HepG2 (cell line): ENCODE data around the gene ATP5F1E. TPM values are rescaled to one million over a fixed set of nuclear protein-coding genes. Genes with fewer than 3 reads are reported as not detected.

Experiments
- CREM ChIP-seq, 2 experiments: sonication (generic) in 1 of 2; formaldehyde crosslinking in 1 of 2; IDR thresholded peaks; 2 replicates each; pipeline versions ENCODE4 v1.4.0 to v1.6.1; 2016 to 2020; ENCODE audit warnings: antibody characterized with exemption in 1 of 2, mild to moderate bottlenecking in 1 of 2, missing genetic modification reagents in 1 of 2
- JARID2 ChIP-seq: sonication (generic); formaldehyde crosslinking; IDR thresholded peaks from 2 replicates; pipeline ENCODE4 v1.8.1; 2023; ENCODE audit warnings: missing genetic modification reagents, inconsistent platforms; ENCODE audit not compliant: insufficient replicate concordance
- MIXL1 ChIP-seq: IDR thresholded peaks from 2 replicates; pipeline ENCODE4 v1.6.1; 2016
- PAX8 ChIP-seq: sonication (generic); formaldehyde crosslinking; IDR thresholded peaks from 2 replicates; pipeline ENCODE4 v1.8.0; 2022; ENCODE audit warnings: mild to moderate bottlenecking, missing genetic modification reagents, borderline replicate concordance
- SIX1 ChIP-seq: sonication (generic); formaldehyde crosslinking; IDR thresholded peaks from 2 replicates; pipeline ENCODE4 v1.4.0; 2020; ENCODE audit warnings: missing genetic modification reagents, borderline replicate concordance
- TGIF2 ChIP-seq: IDR thresholded peaks from 2 replicates; pipeline ENCODE4 v1.6.1; 2016; ENCODE audit warnings: control low read depth, missing compliant biosample characterization
- UBTF ChIP-seq: sonication (generic); formaldehyde crosslinking; IDR thresholded peaks from 2 replicates; pipeline ENCODE4 v1.4.0; 2020; ENCODE audit warnings: mild to moderate bottlenecking, missing genetic modification reagents
- ZNF574 ChIP-seq: sonication (generic); formaldehyde crosslinking; IDR thresholded peaks from 2 replicates; pipeline ENCODE4 v1.4.0; 2020; ENCODE audit warnings: missing genetic modification reagents
- ZNF784 ChIP-seq: sonication (generic); formaldehyde crosslinking; IDR thresholded peaks from 2 replicates; pipeline ENCODE4 v1.5.1; 2020; ENCODE audit warnings: missing genetic modification reagents, mild to moderate bottlenecking, borderline replicate concordance
- polyA plus RNA-seq, 8 experiments: library from polyadenylated mRNA; depleted of rRNA in 3 of 8; stranded (reverse) in 7 of 8; unstranded in 1 of 8; fragments of >200 nt; fragmentation: Illumina TruSeq in 4 of 8; extraction: Trizol in 4 of 8; gene quantifications; 2 replicates each; pipeline versions ENCODE4 v1.2.1 to v1.2.3, GENCODE V29; 2011 to 2016; ENCODE audit warnings: low read depth in 4 of 8, missing spikeins in 1 of 8, mixed read lengths in 1 of 8; ENCODE audit not compliant: insufficient read depth in 1 of 8
- total RNA-seq, 5 experiments: library from RNA; depleted of rRNA; stranded (reverse); fragments of >200 nt; fragmentation: Illumina TruSeq; extraction: Trizol; gene quantifications; 2 replicates each; pipeline ENCODE4 v1.2.3, GENCODE V29; 2016; ENCODE audit warnings: low read depth in 1 of 5
- TF ChIP-seq, protein P1 (sequence below): sonication (generic); formaldehyde crosslinking; conservative IDR thresholded peaks from 2 replicates; pipeline ENCODE4 v1.4.0; 2020; ENCODE audit warnings: mild to moderate bottlenecking, missing genetic modification reagents, moderate library complexity
- TF ChIP-seq, protein P2 (sequence below): sonication (generic); formaldehyde crosslinking; IDR thresholded peaks from 2 replicates; pipeline ENCODE4 v1.4.0; 2020; ENCODE audit warnings: missing genetic modification reagents, borderline replicate concordance

The ATP5F1E gene
- total and polyA plus RNA-seq, 2 of the 13 experiments (the other 11 are each of a cell fraction or from before 2014, with no cell fraction given): 121 to 134 TPM

DNA sequence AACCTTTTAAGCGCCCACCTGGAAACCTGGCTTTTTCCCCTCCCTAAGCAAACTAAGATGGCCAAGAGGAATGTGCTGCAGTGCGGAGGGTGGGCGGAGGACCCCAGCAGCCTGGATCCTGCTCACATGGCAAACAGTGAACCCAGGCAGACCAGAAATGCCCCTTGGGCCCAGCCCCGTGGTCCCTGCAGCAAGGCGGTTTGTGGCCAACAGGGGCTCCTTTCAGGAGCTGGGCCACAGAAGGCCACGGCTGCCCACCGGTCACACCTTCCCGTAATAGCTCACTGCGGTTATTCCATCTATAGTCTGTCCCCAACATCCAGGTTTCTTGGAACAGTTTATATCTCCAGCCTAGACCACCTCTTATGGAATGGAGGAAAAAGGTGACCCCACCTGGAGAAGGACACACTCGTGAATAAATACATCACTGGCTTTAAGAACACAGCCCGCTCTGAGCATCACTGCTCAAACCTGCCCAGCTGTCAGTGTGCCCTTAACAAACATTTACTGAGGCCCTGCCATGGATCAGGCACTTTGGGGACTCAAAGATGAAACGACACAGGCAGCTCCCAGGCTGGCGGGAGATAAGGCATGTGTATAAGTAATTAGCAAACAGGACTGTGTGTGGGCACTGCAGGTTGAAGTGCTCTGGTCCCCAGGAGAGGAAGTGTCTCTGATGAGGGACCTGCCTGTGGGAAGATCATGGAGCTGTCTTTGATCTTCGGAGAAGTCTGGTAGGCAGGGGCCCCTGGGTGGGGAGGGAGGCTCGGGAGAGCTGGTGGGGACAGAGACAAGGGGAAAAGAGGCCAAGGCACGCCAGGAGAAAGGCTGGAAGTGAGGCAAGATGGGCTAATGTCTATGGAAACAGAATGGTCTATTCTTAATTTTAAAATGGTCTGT is 16.1 kb downstream of the ATP5F1E start (continued):
- TF ChIP-seq TGIF2 (peak; percentile 92), CREM (IDR thresholded peaks at IDR 0.05) (peak; percentile 94), CREM (CRISPR knock-in tag; IDR thresholded peaks at IDR 0.05) (no peak), ZNF784 (no peak), MIXL1 (CRISPR knock-in tag) (peak; percentile 99), UBTF (no peak), PAX8 (no peak), ZNF574 (CRISPR knock-in tag) (peak; percentile 74), JARID2 (CRISPR knock-in tag) (no peak), SIX1 (CRISPR knock-in tag) (peak; percentile 76; the same call in 1 of the 2 replicates)
- TF ChIP-seq, protein P1, sequence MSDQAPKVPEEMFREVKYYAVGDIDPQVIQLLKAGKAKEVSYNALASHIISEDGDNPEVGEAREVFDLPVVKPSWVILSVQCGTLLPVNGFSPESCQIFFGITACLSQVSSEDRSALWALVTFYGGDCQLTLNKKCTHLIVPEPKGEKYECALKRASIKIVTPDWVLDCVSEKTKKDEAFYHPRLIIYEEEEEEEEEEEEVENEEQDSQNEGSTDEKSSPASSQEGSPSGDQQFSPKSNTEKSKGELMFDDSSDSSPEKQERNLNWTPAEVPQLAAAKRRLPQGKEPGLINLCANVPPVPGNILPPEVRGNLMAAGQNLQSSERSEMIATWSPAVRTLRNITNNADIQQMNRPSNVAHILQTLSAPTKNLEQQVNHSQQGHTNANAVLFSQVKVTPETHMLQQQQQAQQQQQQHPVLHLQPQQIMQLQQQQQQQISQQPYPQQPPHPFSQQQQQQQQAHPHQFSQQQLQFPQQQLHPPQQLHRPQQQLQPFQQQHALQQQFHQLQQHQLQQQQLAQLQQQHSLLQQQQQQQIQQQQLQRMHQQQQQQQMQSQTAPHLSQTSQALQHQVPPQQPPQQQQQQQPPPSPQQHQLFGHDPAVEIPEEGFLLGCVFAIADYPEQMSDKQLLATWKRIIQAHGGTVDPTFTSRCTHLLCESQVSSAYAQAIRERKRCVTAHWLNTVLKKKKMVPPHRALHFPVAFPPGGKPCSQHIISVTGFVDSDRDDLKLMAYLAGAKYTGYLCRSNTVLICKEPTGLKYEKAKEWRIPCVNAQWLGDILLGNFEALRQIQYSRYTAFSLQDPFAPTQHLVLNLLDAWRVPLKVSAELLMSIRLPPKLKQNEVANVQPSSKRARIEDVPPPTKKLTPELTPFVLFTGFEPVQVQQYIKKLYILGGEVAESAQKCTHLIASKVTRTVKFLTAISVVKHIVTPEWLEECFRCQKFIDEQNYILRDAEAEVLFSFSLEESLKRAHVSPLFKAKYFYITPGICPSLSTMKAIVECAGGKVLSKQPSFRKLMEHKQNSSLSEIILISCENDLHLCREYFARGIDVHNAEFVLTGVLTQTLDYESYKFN: peak; percentile 96
- TF ChIP-seq, protein P2, sequence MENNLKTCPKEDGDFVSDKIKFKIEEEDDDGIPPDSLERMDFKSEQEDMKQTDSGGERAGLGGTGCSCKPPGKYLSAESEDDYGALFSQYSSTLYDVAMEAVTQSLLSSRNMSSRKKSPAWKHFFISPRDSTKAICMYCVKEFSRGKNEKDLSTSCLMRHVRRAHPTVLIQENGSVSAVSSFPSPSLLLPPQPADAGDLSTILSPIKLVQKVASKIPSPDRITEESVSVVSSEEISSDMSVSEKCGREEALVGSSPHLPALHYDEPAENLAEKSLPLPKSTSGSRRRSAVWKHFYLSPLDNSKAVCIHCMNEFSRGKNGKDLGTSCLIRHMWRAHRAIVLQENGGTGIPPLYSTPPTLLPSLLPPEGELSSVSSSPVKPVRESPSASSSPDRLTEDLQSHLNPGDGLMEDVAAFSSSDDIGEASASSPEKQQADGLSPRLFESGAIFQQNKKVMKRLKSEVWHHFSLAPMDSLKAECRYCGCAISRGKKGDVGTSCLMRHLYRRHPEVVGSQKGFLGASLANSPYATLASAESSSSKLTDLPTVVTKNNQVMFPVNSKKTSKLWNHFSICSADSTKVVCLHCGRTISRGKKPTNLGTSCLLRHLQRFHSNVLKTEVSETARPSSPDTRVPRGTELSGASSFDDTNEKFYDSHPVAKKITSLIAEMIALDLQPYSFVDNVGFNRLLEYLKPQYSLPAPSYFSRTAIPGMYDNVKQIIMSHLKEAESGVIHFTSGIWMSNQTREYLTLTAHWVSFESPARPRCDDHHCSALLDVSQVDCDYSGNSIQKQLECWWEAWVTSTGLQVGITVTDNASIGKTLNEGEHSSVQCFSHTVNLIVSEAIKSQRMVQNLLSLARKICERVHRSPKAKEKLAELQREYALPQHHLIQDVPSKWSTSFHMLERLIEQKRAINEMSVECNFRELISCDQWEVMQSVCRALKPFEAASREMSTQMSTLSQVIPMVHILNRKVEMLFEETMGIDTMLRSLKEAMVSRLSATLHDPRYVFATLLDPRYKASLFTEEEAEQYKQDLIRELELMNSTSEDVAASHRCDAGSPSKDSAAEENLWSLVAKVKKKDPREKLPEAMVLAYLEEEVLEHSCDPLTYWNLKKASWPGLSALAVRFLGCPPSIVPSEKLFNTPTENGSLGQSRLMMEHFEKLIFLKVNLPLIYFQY (CRISPR knock-in tag): no peak
